CD4-positive, alpha-beta T cell treated with Interleukin-15 for 4 hours (primary cell): ENCODE measurements around the gene NLRP4.
"Not testable (repeated sequence)": the region's sequence is repeated elsewhere in the genome, so short reads cannot be mapped to it uniquely, and the experiment has no call there.

Experiments
- DNase-seq: peaks from one replicate; pipeline ENCODE4 v3.0.0-alpha.2; 2020; ENCODE audit warnings: low spot score

Gene NLRP4

DNA sequence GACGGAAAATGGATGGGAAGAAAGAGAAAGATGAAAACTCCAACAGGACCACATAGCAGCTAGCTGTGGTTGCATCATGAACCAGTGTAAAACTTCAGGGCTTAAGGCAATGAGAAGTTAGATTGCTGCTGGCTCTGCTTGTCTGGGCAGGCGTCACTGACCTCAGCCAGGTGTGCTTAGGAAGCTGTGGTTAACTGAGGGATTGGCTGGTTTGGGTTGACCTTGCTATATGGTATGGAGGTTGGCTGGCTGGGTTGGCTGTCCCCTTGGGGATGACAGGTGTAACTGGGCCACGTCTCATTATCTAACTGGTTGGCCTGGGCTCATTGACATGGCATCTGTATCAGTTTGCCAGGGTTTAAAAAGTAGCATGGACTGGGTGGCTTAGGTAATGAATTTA, 40.9 kb downstream of the NLRP4 start:
- no peak for DNase-seq

GRCh38 chr19:55882626-55883025, 46.3 kb downstream of the NLRP4 start:
- DNase-seq: no peak

GRCh38 chr19:55898911-55899310, 62.6 kb downstream of the NLRP4 start:
- DNase-seq: no peak

DNA sequence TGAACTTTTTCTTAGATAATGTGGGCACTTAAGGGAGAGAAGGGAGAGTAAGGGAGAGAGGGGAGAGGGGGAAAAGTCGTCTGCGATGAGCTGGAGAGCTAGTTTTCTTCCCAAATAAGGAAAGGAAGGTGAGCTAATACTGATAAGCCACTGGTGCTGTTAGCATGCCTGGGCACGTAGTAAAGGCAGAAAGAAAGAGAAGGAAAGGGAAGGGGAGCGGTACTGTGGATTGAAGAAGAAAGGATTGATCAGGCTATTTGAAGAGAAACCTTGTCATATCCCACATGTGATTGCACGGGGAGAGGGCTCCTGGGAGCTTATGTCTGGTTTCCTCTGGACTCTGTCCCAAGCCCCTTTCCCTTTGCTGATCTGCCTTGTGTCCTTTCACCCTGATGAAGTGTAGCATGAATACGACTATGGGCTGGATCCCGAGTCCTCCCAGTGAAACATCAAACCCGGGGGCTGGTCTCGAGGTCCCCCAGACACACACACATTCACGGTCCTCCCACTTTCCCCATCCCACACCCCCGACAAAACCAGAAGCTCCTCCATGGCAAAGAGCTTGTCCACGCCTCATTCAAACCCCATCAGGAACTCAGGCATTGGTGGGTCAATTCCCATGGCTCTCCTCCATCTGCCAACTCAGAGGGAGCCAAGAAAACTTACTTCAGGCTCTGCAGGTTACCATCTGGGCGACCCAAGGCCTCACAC, 65.2 kb downstream of the NLRP4 start:
- DNase-seq: no peak

DNA sequence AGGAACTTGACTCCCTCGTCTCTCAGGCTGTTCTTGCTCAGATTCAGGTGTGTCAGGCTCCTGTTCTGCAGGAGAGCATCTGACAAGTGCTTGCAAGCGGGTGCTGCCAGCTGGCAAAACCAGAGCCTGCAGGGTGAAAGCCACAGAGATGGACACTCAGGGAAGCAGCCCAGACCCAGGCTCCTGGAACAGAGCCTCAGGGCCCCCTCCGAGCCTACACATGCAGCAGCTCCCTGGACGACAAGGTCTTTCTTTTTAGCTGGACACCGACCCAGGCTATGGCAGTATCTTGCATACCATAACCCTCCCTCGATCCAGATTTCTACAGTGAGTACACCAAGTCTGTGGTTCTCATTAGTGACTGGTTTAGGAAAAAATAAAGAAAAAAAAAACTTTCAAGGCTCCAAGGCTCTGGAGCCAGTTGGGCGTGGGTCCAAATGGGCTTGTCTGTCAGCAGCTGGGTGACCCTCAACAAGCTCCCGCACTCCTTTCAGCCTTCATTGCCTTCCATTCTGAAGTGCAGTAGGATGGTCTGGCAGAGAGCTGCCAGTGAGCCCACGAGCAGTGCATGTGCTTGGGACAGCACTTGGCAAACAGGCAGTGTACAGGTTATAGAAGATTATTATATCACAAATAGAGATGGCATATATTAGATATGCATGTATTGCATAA, 65.9 kb downstream of the NLRP4 start:
- DNase-seq: no peak

DNA sequence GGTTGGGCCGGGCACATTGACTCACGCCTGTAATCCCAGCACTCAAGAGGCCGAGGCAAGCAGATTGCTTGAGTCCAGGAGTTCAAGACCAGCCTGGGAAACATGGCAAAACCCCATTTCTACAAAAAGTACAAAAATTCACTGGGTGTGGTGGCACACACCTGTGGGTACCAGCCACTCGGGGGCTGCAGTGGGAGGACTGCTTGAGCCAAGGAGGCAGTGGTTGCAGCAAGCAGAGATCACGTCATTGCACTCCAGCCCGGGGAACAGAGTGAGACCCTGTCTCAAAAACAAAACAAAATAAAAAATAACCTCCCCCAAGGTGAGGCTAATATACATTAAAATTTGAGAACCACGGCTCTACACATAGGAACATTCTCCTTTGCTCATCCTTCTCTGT, 70.9 kb downstream of the NLRP4 start:
- no peak for DNase-seq

DNA sequence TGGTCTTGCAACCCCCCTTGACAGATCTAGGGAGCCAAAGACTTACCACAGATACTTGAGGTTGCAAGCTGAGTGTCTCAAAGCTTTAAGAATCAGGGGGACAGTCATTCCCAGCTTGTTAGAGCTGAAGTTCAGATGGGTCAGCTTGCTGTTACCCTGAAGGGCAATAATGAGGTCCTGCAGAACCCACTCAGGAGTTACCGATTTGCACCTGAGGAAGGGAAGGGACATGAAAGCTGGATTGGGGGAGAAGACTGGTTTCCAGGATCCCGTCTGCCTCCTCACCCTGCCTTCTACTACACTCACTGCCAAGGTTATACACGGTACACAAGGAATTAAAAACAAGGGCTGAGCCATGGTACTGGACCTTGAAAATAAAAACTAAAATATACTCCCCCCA, 71.4 kb downstream of the NLRP4 start:
- no peak for DNase-seq

- no peak for DNase-seq
Observed at GRCh38 chr19:55909801-55910200, 73.5 kb downstream of the NLRP4 start.

GRCh38 chr19:55912916-55913315, 76.6 kb downstream of the NLRP4 start:
- no peak for DNase-seq

- no peak for DNase-seq
Observed at GRCh38 chr19:55913643-55914268, 77.4 kb downstream of the NLRP4 start.

GRCh38 chr19:55923556-55923955, 87.2 kb downstream of the NLRP4 start:
- DNase-seq: no peak

DNA sequence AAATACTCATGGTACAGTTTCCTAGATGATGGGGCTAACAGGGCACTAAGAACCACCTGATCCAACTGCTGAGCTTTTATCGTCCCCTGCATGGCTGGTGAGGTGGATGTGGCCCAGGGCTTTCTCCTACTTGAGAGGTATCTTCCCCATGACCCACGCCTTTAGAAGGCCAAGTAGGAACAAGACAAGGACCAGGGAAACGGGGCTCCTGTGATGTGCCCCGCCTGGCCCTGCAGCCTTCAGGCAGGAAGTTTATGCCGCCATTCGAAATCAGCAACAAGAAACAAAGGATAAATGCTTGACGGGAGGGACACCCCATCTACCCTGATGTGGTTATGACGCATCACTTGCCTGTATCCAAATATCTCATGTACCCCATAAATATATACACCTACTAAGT, 91.7 kb downstream of the NLRP4 start:
- no peak for DNase-seq

DNA sequence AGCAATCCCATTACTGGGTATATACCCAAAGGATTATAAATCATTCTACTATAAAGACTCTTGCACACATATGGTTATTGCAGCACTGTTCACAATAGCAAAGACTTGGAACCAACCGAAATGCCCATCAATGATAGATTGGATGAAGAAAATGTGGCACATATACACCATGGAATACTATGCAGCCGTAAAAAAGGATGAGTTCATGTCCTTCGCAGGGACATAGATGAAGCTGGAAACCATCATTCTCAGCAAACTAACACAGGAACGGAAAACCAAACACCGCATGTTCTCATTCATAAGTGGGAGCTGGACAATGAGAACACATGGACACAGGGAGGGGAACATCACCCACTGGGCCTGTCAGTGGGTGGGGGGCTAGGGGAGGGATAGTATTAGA, 92.9 kb downstream of the NLRP4 start:
- DNase-seq: not testable (repeated sequence)

GRCh38 chr19:55930996-55931515, 94.7 kb downstream of the NLRP4 start:
- DNase-seq: no peak
